Hepatocyte (in vitro differentiated cells): ENCODE data around the gene KSR2.

Source experiments
- CTCF ChIP-seq: fragments of 200-600 bp; sonication (generic); IDR thresholded peaks from 2 replicates; pipeline ENCODE4 v1.5.1; 2016; ENCODE audit warnings: antibody characterized with exemption, mild to moderate bottlenecking; ENCODE audit not compliant: poor library complexity
- EZH2phosphoT487 ChIP-seq: fragments of 200-600 bp; sonication (generic); IDR thresholded peaks from one replicate; pipeline ENCODE4 v1.6.1; 2018; ENCODE audit warnings: antibody characterized with exemption, mild to moderate bottlenecking, low read depth, moderate library complexity; ENCODE audit not compliant: unreplicated experiment, severe bottlenecking

- TF ChIP-seq CTCF (no peak), EZH2phosphoT487 (no peak)
These were observed 421.6 kb downstream of the KSR2 start for GRCh38 chr12:117547209-117547608.
